ENCODE results near the gene VANGL1. TPM values are rescaled to one million over a fixed set of nuclear protein-coding genes. Genes with fewer than 3 reads are reported as not detected.

The VANGL1 gene
- total RNA-seq, 1 experiment from 2014 or later = 22.7 TPM

GRCh38 chr1:115651391-115651790, 9.6 kb downstream of the VANGL1 start:
- DNase-seq (ENCODE audit: low read depth, low spot score) (no peak), ATAC-seq (no peak)
- ChIA-PET POLR2A (no interaction called here), CTCF (no interaction called here)
- Histone ChIP-seq H3K9me3 (ENCODE audit: control insufficient read depth, insufficient read depth, low read depth, low read length) (no peaks in the 10 kb centered on the region), H3K27ac (ENCODE audit: low read length) (no peak overlapping the region), H3K4me3 (ENCODE audit: low read depth in 2 of 2, low read length in 2 of 2) (no peak overlapping the region), H3K4me1 (ENCODE audit: control insufficient read depth, insufficient read depth, low read length) (peaks cover 28% of the 10 kb centered on the region), H3K36me3 (ENCODE audit: control insufficient read depth, insufficient read depth, low read length) (no peaks in the 10 kb centered on the region), H3K27me3 (ENCODE audit: control insufficient read depth, insufficient read depth, low read length) (no peaks in the 10 kb centered on the region)
- in situ Hi-C loops (cut with HindIII; ENCODE audit: low pct_unique_long_range_greater_than_20kb, low sequenced_read_pairs) (no loop called here), intact Hi-C loops (cut with micrococcal nuclease; ENCODE audit: unreplicated experiment) (no loop called here)
- TF ChIP-seq POLR2AphosphoS5 (IDR thresholded peaks at IDR 0.05; ENCODE audit: low read depth, low read length) (no peak), TCF7L2 (IDR thresholded peaks at IDR 0.05; ENCODE audit: low read depth, low read length) (no peak), SIN3A (IDR thresholded peaks at IDR 0.05; ENCODE audit: borderline replicate concordance, insufficient read depth, low read depth, low read length) (no peak), REST (IDR thresholded peaks at IDR 0.05; ENCODE audit: insufficient read depth in 1 of 2, low read depth in 2 of 2, low read length in 1 of 2) (no peak), CTCF (IDR thresholded peaks at IDR 0.05) (no peak)
- no TSS peak for BruUV-seq (replicated peaks)

- POLR2A ChIA-PET = no interaction called here
- Histone ChIP-seq H3K27me3 (ENCODE audit: control insufficient read depth, insufficient read depth, low read length) (no peaks in the 10 kb centered on the region), H3K36me3 (ENCODE audit: control insufficient read depth, insufficient read depth, low read length) (no peaks in the 10 kb centered on the region), H3K9me3 (ENCODE audit: control insufficient read depth, insufficient read depth, low read depth, low read length) (no peaks in the 10 kb centered on the region), H3K27ac (ENCODE audit: low read length) (no peak overlapping the region), H3K4me3 (ENCODE audit: low read depth in 2 of 2, low read length in 2 of 2) (no peak overlapping the region), H3K4me1 (ENCODE audit: control insufficient read depth, insufficient read depth, low read length) (peaks cover 20% of the 10 kb centered on the region)
- in situ Hi-C loops (cut with HindIII; ENCODE audit: low pct_unique_long_range_greater_than_20kb, low sequenced_read_pairs) (no loop called here), intact Hi-C loops (cut with micrococcal nuclease; ENCODE audit: unreplicated experiment) (no loop called here)
- no TSS peak for BruUV-seq (replicated peaks)
- no peak for DNase-seq (ENCODE audit: low read depth, low spot score)
- ATAC-seq = no peak
- CTCF ChIA-PET = no interaction called here
- TF ChIP-seq POLR2AphosphoS5 (IDR thresholded peaks at IDR 0.05; ENCODE audit: low read depth, low read length) (no peak), REST (IDR thresholded peaks at IDR 0.05; ENCODE audit: insufficient read depth in 1 of 2, low read depth in 2 of 2, low read length in 1 of 2) (no peak), CTCF (IDR thresholded peaks at IDR 0.05) (no peak), TCF7L2 (IDR thresholded peaks at IDR 0.05; ENCODE audit: low read depth, low read length) (no peak), SIN3A (IDR thresholded peaks at IDR 0.05; ENCODE audit: borderline replicate concordance, insufficient read depth, low read depth, low read length) (no peak)
Measured at GRCh38 chr1:115652236-115652788, 10.5 kb downstream of the VANGL1 start.
